OCI-LY7 (cell line): Measurements from ENCODE around the gene CTNND2. TPM values are rescaled to one million over a fixed set of nuclear protein-coding genes. Genes with fewer than 3 reads are reported as not detected.

Experiments
- BruUV-seq: library from RNA; stranded (reverse); fragments of 400-500 nt; replicated peaks from 2 replicates; lab custom pipeline; 2021; lab: Mats Ljungman, UMichigan
- CTCF ChIA-PET: fragments of 300-600 bp; sonication (Branson Sonifier 250); formaldehyde crosslinking; loops from one replicate; lab custom pipeline; 2022; ENCODE audit warnings: antibody characterized with exemption; ENCODE audit not compliant: unreplicated experiment; lab: Charles Lee
- POLR2A ChIA-PET: fragments of 300-600 bp; sonication (Branson Sonifier 250); formaldehyde crosslinking; loops from one replicate; lab custom pipeline; 2022; ENCODE audit warnings: antibody characterized with exemption; lab: Charles Lee
- DNase-seq: peaks from one replicate; pipeline ENCODE4 v3.0.0-alpha.2; 2015; ENCODE audit warnings: low spot score
- H2AFZ ChIP-seq: fragments of 200-600 bp; sonication (generic), shearing (Covaris generic); 2 replicates; pipeline ENCODE4 v1.6.1; 2014; ENCODE audit warnings: mild to moderate bottlenecking, antibody characterized with exemption, low read length, moderate library complexity
- H3K27ac ChIP-seq: fragments of 200-600 bp; sonication (generic); 2 replicates; pipeline ENCODE4 v1.5.1; 2014; ENCODE audit warnings: mixed run types, low read depth, mild to moderate bottlenecking, moderate library complexity, low read length, inconsistent platforms; ENCODE audit not compliant: poor library complexity, severe bottlenecking
- H3K36me3 ChIP-seq: fragments of 200-600 bp; sonication (generic); 2 replicates; pipeline ENCODE4 v1.6.1; 2014; ENCODE audit warnings: mild to moderate bottlenecking, antibody characterized with exemption, low read length, moderate library complexity, mixed read lengths; ENCODE audit not compliant: insufficient read depth
- H3K4me1 ChIP-seq: fragments of 200-600 bp; sonication (generic); 2 replicates; pipeline ENCODE4 v1.5.1; 2014; ENCODE audit warnings: mild to moderate bottlenecking, low read length; ENCODE audit not compliant: insufficient read depth, poor library complexity, severe bottlenecking
- H3K4me2 ChIP-seq: fragments of 200-600 bp; sonication (generic); 2 replicates; pipeline ENCODE4 v1.6.1; 2014; ENCODE audit warnings: mild to moderate bottlenecking, low read length
- H3K4me3 ChIP-seq: fragments of 200-600 bp; sonication (generic); 2 replicates; pipeline ENCODE4 v1.5.1; 2014; ENCODE audit warnings: mild to moderate bottlenecking, low read depth, low read length; ENCODE audit not compliant: poor library complexity, severe bottlenecking
- H3K79me2 ChIP-seq: fragments of 200-600 bp; sonication (generic); 2 replicates; pipeline ENCODE4 v1.6.1; 2016; ENCODE audit warnings: low read depth, mild to moderate bottlenecking, low read length, moderate library complexity, mixed read lengths; ENCODE audit not compliant: insufficient read depth
- H3K9me2 ChIP-seq: fragments of 200-600 bp; sonication (generic); 2 replicates; pipeline ENCODE4 v1.6.1; 2016; ENCODE audit warnings: mild to moderate bottlenecking, low read length, mixed read lengths; ENCODE audit not compliant: insufficient read depth
- H3K9me3 ChIP-seq: fragments of 200-600 bp; sonication (generic); 2 replicates; pipeline ENCODE4 v1.6.1; 2014; ENCODE audit warnings: mild to moderate bottlenecking, mixed run types, low read length, mixed read lengths
- H4K20me1 ChIP-seq: fragments of 200-600 bp; sonication (generic); 2 replicates; pipeline ENCODE4 v1.6.1; 2014; ENCODE audit warnings: mild to moderate bottlenecking, antibody characterized with exemption, low read length, moderate library complexity, mixed read lengths; ENCODE audit not compliant: insufficient read depth
- CTCF ChIP-seq: fragments of 200-600 bp; sonication (generic); conservative IDR thresholded peaks from 2 replicates; pipeline ENCODE4 v1.5.1; 2014; ENCODE audit warnings: mild to moderate bottlenecking, antibody characterized with exemption, low read length, moderate library complexity, mixed read lengths
- EZH2phosphoT487 ChIP-seq: fragments of 200-600 bp; sonication (generic); IDR thresholded peaks from 2 replicates; pipeline ENCODE4 v1.6.1; 2018; ENCODE audit warnings: low read depth, borderline replicate concordance, mild to moderate bottlenecking, mixed run types, antibody characterized with exemption, low read length, moderate library complexity, mixed read lengths
- intact Hi-C: fragments of 100-400 bp; cut with micrococcal nuclease; formaldehyde crosslinking; loops from one replicate; pipeline ENCODE4 v1.10.0; 2022; ENCODE audit not compliant: unreplicated experiment
- total RNA-seq, 2 experiments: library from RNA; depleted of rRNA in 1 of 2; stranded (reverse); fragments of >200 nt in 1 of 2; shearing (Covaris generic) in 1 of 2; gene quantifications; 2 replicates each; pipeline ENCODE4 v1.2.3, GENCODE V29; 2014 to 2022

Gene CTNND2
- total RNA-seq, 2 experiments from 2014 or later, result not detected

GRCh38 chr5:11573140-11573992, 330.9 kb downstream of the CTNND2 start:
- H3K9me2 ChIP-seq, result no peaks in the 10 kb centered on the region
- no peaks in the 10 kb centered on the region for H3K36me3 ChIP-seq
- no peaks in the 10 kb centered on the region for H3K4me1 ChIP-seq
- POLR2A ChIA-PET, result interaction anchor here (0.9 kb wide), 1 partner anchor 287 kb away, joined by 3 read pairs; no protein-coding TSS in a partner anchor
- no peak overlapping the region for H2AFZ ChIP-seq
- no peak overlapping the region for H3K27ac ChIP-seq
- intact Hi-C loops, result no loop called here
- no peak for TF ChIP-seq EZH2phosphoT487
- TF ChIP-seq CTCF, result no peak
- no peaks in the 10 kb centered on the region for H4K20me1 ChIP-seq
- H3K4me2 ChIP-seq, result no peak overlapping the region
- no peak overlapping the region for H3K4me3 ChIP-seq
- CTCF ChIA-PET, result no interaction called here
- no peak for DNase-seq
- no peaks in the 10 kb centered on the region for H3K79me2 ChIP-seq
- H3K9me3 ChIP-seq, result no peaks in the 10 kb centered on the region
- BruUV-seq, result no TSS peak

GRCh38 chr5:11564706-11565105, 339.5 kb downstream of the CTNND2 start:
- ChIA-PET CTCF (no interaction called here), POLR2A (interaction anchor here (0.6 kb wide), 1 partner anchor 20 kb away, joined by 3 read pairs; no protein-coding TSS in a partner anchor)
- Histone ChIP-seq H3K4me2 (no peak overlapping the region), H3K27ac (no peak overlapping the region), H3K36me3 (no peaks in the 10 kb centered on the region), H4K20me1 (no peaks in the 10 kb centered on the region), H3K4me3 (no peak overlapping the region), H3K79me2 (no peaks in the 10 kb centered on the region), H3K9me3 (no peaks in the 10 kb centered on the region), H2AFZ (no peak overlapping the region), H3K9me2 (no peaks in the 10 kb centered on the region), H3K4me1 (no peaks in the 10 kb centered on the region)
- DNase-seq, result no peak
- intact Hi-C loops, result no loop called here
- no TSS peak for BruUV-seq
- no peak for TF ChIP-seq CTCF
- TF ChIP-seq EZH2phosphoT487, result no peak

GRCh38 chr5:11563822-11564221, 340.4 kb downstream of the CTNND2 start:
- TF ChIP-seq CTCF, result no peak
- no peak for TF ChIP-seq EZH2phosphoT487
- H3K9me2 ChIP-seq, result no peaks in the 10 kb centered on the region
- H3K4me1 ChIP-seq, result no peaks in the 10 kb centered on the region
- H2AFZ ChIP-seq, result no peak overlapping the region
- H3K4me2 ChIP-seq, result no peak overlapping the region
- H3K4me3 ChIP-seq, result no peak overlapping the region
- intact Hi-C loops, result no loop called here
- CTCF ChIA-PET, result no interaction called here
- no peaks in the 10 kb centered on the region for H4K20me1 ChIP-seq
- no peaks in the 10 kb centered on the region for H3K79me2 ChIP-seq
- POLR2A ChIA-PET, result no interaction called here
- no peak overlapping the region for H3K27ac ChIP-seq
- no peaks in the 10 kb centered on the region for H3K36me3 ChIP-seq
- no peaks in the 10 kb centered on the region for H3K9me3 ChIP-seq
- BruUV-seq, result no TSS peak
- DNase-seq, result no peak
